Inferior parietal cortex (tissue), 1 donor: ENCODE data around the gene HSD17B7.

Source experiments
- DNase-seq: peaks from one replicate; pipeline ENCODE4 v3.0.0-alpha.2; 2016; ENCODE audit errors: extremely low spot score

Gene HSD17B7

DNA sequence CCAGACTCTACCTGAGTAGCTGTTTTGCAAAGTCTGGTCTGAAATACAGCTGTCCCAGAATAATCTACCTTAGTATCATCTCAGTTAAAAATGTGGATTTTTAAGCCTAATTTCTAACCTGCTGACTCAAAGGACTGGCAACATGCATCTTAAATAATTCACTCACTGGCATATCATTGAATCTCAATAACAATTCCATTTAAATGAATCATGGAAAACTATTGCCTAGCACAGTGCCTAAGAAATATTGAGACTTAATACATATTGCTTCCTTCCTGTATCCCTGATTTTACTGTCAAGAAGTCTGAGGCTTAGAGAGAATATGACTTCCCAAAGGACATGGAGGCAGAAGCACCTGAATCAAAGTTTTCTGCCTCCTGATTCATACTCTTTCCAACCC, 67.3 kb downstream of the HSD17B7 start:
- DNase-seq: no peak

DNA sequence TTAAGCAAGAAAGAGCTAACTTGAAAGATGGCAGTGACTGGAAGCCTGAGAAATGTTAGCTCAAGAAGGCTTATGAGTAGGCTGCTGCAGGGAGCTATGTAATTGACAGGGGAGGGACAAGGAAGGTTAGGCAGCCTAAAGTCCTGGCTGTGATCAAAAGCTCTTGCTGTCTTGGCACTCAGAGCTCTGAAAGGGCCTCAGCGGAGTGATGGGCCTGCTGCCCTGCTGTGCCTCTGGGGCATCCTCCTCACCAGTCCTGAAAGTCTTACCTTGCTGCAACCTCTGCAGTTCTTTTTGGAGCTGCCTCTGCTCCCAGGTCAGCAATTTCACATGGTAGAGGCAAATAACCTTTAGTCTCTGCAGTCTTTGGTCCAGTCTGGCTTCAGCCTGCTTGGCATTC, 68.7 kb downstream of the HSD17B7 start:
- no peak for DNase-seq

DNA sequence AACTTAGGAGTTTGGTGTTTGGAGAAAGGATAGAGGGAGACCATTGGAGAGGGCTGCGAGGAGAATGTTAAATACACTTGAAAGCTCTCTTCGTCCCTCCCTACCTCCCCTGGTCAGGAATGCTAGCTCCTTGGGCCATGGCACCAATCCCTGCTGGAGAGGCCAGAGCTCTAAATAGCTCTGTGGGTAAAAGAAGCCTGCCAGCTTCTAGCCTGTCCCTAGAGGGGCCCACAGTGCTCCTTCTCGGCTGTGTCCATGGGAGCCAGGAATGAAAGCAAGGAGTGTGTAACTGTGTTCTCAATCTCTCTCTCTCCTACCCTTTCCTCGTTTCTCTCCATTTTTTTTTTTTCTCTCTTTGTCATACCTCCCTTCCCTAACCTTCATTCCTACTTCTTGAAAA, 70.6 kb downstream of the HSD17B7 start, which contains the start of gene CCDC190:
Gene CCDC190, minus strand, starts transcription at position 75 of the 400 bp plus-strand sequence. CDS start 1,529 bp downstream, outside the sequence.
- no peak for DNase-seq

DNA sequence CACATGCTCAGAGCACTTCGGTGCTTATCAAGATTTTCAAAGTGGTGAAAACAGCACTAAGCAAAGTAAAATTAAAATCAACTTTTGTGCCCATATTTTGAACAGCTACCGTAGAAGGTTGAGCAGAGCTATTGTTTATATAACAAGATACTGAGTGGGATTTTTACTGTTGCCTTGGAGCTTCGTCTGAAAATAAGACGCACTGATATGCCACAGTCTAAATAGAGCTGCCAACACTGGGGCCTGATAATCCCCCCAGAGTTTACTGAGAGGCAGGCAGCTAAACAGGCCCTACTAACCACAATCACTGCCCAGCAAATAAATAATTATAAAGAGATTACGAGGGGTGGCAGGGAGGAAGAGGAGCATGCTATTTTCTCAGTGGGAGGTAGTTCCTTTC, 71.1 kb downstream of the HSD17B7 start:
- DNase-seq: no peak
